H1 (cell line): ENCODE measurements around the gene DCPS. TPM values are rescaled to one million over a fixed set of nuclear protein-coding genes. Genes with fewer than 3 reads are reported as not detected.
A peak's percentile ranks its signal among the peaks of the same experiment; 100 is the strongest.

Experiments used
- CTCF ChIA-PET: fragments of 300-600 bp; sonication (Branson Sonifier 250); formaldehyde crosslinking; loops from one replicate; lab custom pipeline; 2021; ENCODE audit not compliant: partially characterized antibody; lab: Charles Lee
- POLR2A ChIA-PET: fragments of 300-600 bp; sonication (Branson Sonifier 250); formaldehyde crosslinking; loops from one replicate; lab custom pipeline; 2021; ENCODE audit warnings: inconsistent platforms; ENCODE audit not compliant: partially characterized antibody; lab: Charles Lee
- DNase-seq, 2 experiments: peaks; one replicate each; pipeline versions ENCODE4 v3.0.0 to v3.0.0-alpha.2; 2010 to 2022; ENCODE audit warnings: low spot score in 2 of 2, low read depth in 1 of 2, mixed read lengths in 1 of 2
- FAIRE-seq: peaks from 2 replicates; lab custom pipeline; 2011; peaks lifted over from hg19 to GRCh38; lab: Jason Lieb, UNC
- H2AFZ ChIP-seq: 2 replicates; pipeline ENCODE4 v1.8.1; 2012; ENCODE audit warnings: low read length, inconsistent platforms
- H2AK5ac ChIP-seq: 2 replicates; pipeline ENCODE4 v1.6.1; 2013; ENCODE audit warnings: low read depth, low read length
- H2BK120ac ChIP-seq: replicated peaks from 2 replicates; pipeline ENCODE3; 2013; ENCODE audit warnings: low read depth, low read length, inconsistent platforms
- H2BK12ac ChIP-seq: 2 replicates; pipeline ENCODE4 v1.6.1; 2013; ENCODE audit warnings: low read depth, low read length
- H2BK15ac ChIP-seq: 2 replicates; pipeline ENCODE4 v1.6.1; 2013; ENCODE audit warnings: low read length
- H2BK20ac ChIP-seq: 2 replicates; pipeline ENCODE4 v1.6.1; 2013; ENCODE audit warnings: low read length
- H2BK5ac ChIP-seq: 2 replicates; pipeline ENCODE4 v1.6.1; 2013; ENCODE audit warnings: low read depth, low read length
- H3K14ac ChIP-seq: 2 replicates; pipeline ENCODE4 v1.6.1; 2013; ENCODE audit warnings: inconsistent platforms; ENCODE audit not compliant: insufficient read length
- H3K18ac ChIP-seq: 2 replicates; pipeline ENCODE4 v1.6.1; 2013; ENCODE audit warnings: low read length; ENCODE audit errors: extremely low read depth
- H3K23ac ChIP-seq: 2 replicates; pipeline ENCODE4 v1.6.1; 2013; ENCODE audit warnings: inconsistent platforms; ENCODE audit not compliant: insufficient read length
- H3K23me2 ChIP-seq: 2 replicates; pipeline ENCODE4 v1.6.1; 2013; ENCODE audit warnings: low read depth, low read length
- H3K27ac ChIP-seq: 2 replicates; pipeline ENCODE4 v1.6.1; 2011; ENCODE audit warnings: low read depth, low read length, inconsistent platforms
- H3K27me3 ChIP-seq, 4 experiments: replicated peaks in 1 of 4; 1 replicate in 1 of 4; 2 replicates in 3 of 4; pipeline versions ENCODE4 v1.6.1 to v1.8.1; 2011 to 2013; ENCODE audit warnings: low read length in 3 of 4, mild to moderate bottlenecking in 3 of 4, inconsistent platforms in 2 of 4, mixed read lengths in 2 of 4, moderate library complexity in 1 of 4; ENCODE audit not compliant: control insufficient read depth in 3 of 4, insufficient read depth in 3 of 4; ENCODE audit errors: extremely low read depth in 1 of 4
- H3K36me3 ChIP-seq, 4 experiments: 2 replicates each; pipeline versions ENCODE4 v1.6.1 to v1.8.1; 2011 to 2013; ENCODE audit warnings: mild to moderate bottlenecking in 4 of 4, low read length in 3 of 4, moderate library complexity in 2 of 4, control low read depth in 1 of 4, inconsistent platforms in 1 of 4; ENCODE audit not compliant: insufficient read depth in 4 of 4, control insufficient read depth in 2 of 4
- H3K4ac ChIP-seq: replicated peaks from 2 replicates; pipeline ENCODE3; 2013; ENCODE audit warnings: low read length, low read depth, mixed read lengths, inconsistent platforms; ENCODE audit not compliant: insufficient read length
- H3K4me1 ChIP-seq, 4 experiments: replicated peaks in 1 of 4; 1 replicate in 1 of 4; 2 replicates in 3 of 4; pipeline versions ENCODE4 v1.6.1 to v1.8.1; 2011 to 2013; ENCODE audit warnings: low read length in 3 of 4, inconsistent platforms in 2 of 4, mixed read lengths in 1 of 4; ENCODE audit not compliant: insufficient read depth in 4 of 4, control insufficient read depth in 3 of 4
- H3K4me2 ChIP-seq, 2 experiments: 2 replicates each; pipeline versions ENCODE4 v1.6.1 to v1.8.1; 2011 to 2013; ENCODE audit warnings: low read depth in 2 of 2, low read length in 2 of 2, control low read depth in 1 of 2, inconsistent platforms in 1 of 2, mild to moderate bottlenecking in 1 of 2; ENCODE audit not compliant: insufficient read depth in 1 of 2
- H3K4me3 ChIP-seq, 4 experiments: fragments of 200-600, 300-600 bp in 1 of 4; sonication (generic), shearing (Covaris generic), sonication (Bioruptor Twin) in 1 of 4; 2 replicates each; pipeline versions ENCODE4 v1.5.1 to v1.8.1; 2011 to 2016; ENCODE audit warnings: low read length in 4 of 4, low read depth in 3 of 4, control low read depth in 2 of 4, inconsistent platforms in 2 of 4, mild to moderate bottlenecking in 2 of 4, mixed read lengths in 1 of 4, moderate library complexity in 1 of 4; ENCODE audit not compliant: insufficient read depth in 2 of 4; ENCODE audit errors: extremely low read depth in 1 of 4
- H3K56ac ChIP-seq: replicated peaks from 2 replicates; pipeline ENCODE3; 2013; ENCODE audit warnings: low read depth, mild to moderate bottlenecking, mixed read lengths, low read length, inconsistent platforms; ENCODE audit not compliant: insufficient read length
- H3K79me1 ChIP-seq: 2 replicates; pipeline ENCODE4 v1.6.1; 2013; ENCODE audit warnings: low read depth, low read length, control low read depth
- H3K79me2 ChIP-seq, 2 experiments: 2 replicates each; pipeline versions ENCODE4 v1.6.1 to v1.8.1; 2012 to 2013; ENCODE audit warnings: low read length in 2 of 2, mild to moderate bottlenecking in 2 of 2, inconsistent platforms in 1 of 2; ENCODE audit not compliant: insufficient read depth in 2 of 2, control insufficient read depth in 1 of 2
- H3K9ac ChIP-seq, 4 experiments: replicated peaks in 1 of 4; 1 replicate in 1 of 4; 2 replicates in 3 of 4; pipeline versions ENCODE4 v1.6.1 to v1.8.1; 2011 to 2013; ENCODE audit warnings: low read depth in 3 of 4, low read length in 3 of 4, control low read depth in 2 of 4, mild to moderate bottlenecking in 2 of 4, moderate library complexity in 2 of 4, inconsistent platforms in 1 of 4; ENCODE audit errors: extremely low read depth in 1 of 4
- H3K9me3 ChIP-seq, 2 experiments: 2 replicates each; pipeline versions ENCODE4 v1.6.1 to v1.8.1; 2012 to 2013; ENCODE audit warnings: mild to moderate bottlenecking in 2 of 2, moderate library complexity in 2 of 2, control low read depth in 1 of 2, inconsistent platforms in 1 of 2, low read depth in 1 of 2, low read length in 1 of 2, mixed read lengths in 1 of 2; ENCODE audit not compliant: insufficient read depth in 2 of 2
- H4K20me1 ChIP-seq, 2 experiments: replicated peaks in 1 of 2; 2 replicates each; pipeline versions ENCODE3 to v1.8.1; 2011 to 2013; ENCODE audit warnings: inconsistent platforms in 2 of 2, low read length in 2 of 2, mild to moderate bottlenecking in 1 of 2; ENCODE audit not compliant: insufficient read depth in 2 of 2, control insufficient read depth in 1 of 2
- H4K5ac ChIP-seq: 2 replicates; pipeline ENCODE4 v1.6.1; 2013; ENCODE audit warnings: low read length, low read depth, mixed read lengths, inconsistent platforms; ENCODE audit not compliant: insufficient read length
- H4K8ac ChIP-seq: 2 replicates; pipeline ENCODE4 v1.8.0; 2013; ENCODE audit warnings: mild to moderate bottlenecking, moderate library complexity, low read length, inconsistent platforms; ENCODE audit not compliant: insufficient read depth; ENCODE audit errors: extremely low read depth
- H4K91ac ChIP-seq: replicated peaks from 2 replicates; pipeline ENCODE3; 2013; ENCODE audit warnings: low read length, mixed read lengths, inconsistent platforms; ENCODE audit not compliant: insufficient read length
- BRCA1 ChIP-seq: IDR thresholded peaks from 2 replicates; pipeline ENCODE4 v1.6.1; 2012; ENCODE audit warnings: low read depth, low read length, improper control_type of control experiment
- EGR1 ChIP-seq: IDR thresholded peaks from 2 replicates; pipeline ENCODE4 v1.6.1; 2011; ENCODE audit warnings: low read depth, low read length, borderline replicate concordance
- EZH2 ChIP-seq: fragments of 200-600 bp; sonication (generic); IDR thresholded peaks from 2 replicates; pipeline ENCODE4 v1.7.1; 2012; ENCODE audit warnings: low read depth, mild to moderate bottlenecking, moderate library complexity, low read length, inconsistent platforms; ENCODE audit not compliant: severe bottlenecking
- FOSL1 ChIP-seq: IDR thresholded peaks from 2 replicates; pipeline ENCODE4 v1.6.1; 2011; ENCODE audit warnings: mild to moderate bottlenecking, low read depth, low read length, moderate library complexity; ENCODE audit not compliant: insufficient read depth
- JUND ChIP-seq: IDR thresholded peaks from 2 replicates; pipeline ENCODE4 v1.6.1; 2011; ENCODE audit warnings: mild to moderate bottlenecking, improper control_type of control experiment, low read length
- RAD21 ChIP-seq, 2 experiments: IDR thresholded peaks in 1 of 2; conservative IDR thresholded peaks in 1 of 2; 2 replicates each; pipeline ENCODE4 v1.6.1; 2011; ENCODE audit warnings: low read depth in 2 of 2, low read length in 2 of 2, improper control_type of control experiment in 1 of 2, inconsistent platforms in 1 of 2, mild to moderate bottlenecking in 1 of 2, moderate library complexity in 1 of 2
- SIX5 ChIP-seq: IDR thresholded peaks from 2 replicates; pipeline ENCODE4 v1.6.1; 2011; ENCODE audit warnings: mild to moderate bottlenecking, low read depth, low read length
- TCF12 ChIP-seq: IDR thresholded peaks from 2 replicates; pipeline ENCODE4 v1.6.1; 2011; ENCODE audit warnings: low read depth, mild to moderate bottlenecking, low read length
- TEAD4 ChIP-seq: IDR thresholded peaks from 2 replicates; pipeline ENCODE4 v1.6.1; 2012; ENCODE audit warnings: low read depth, low read length, inconsistent platforms, mixed read lengths
- WGBS, 2 experiments: shearing (Covaris generic) in 1 of 2; methylation state at CpG; one replicate each; pipeline versions ENCODE4 v1.1.6 to v1.1.7; 2013 to 2015; ENCODE audit warnings: low lambda C conversion rate in 2 of 2, mixed read lengths in 2 of 2, inconsistent platforms in 1 of 2, low coverage in 1 of 2, missing lambda C conversion rate in 1 of 2; ENCODE audit not compliant: insufficient replicate concordance in 2 of 2, insufficient coverage in 1 of 2, insufficient read length in 1 of 2; ENCODE audit errors: extremely low coverage in 1 of 2, missing lambda C conversion rate in 1 of 2; 5-methylcytosine and 5-hydroxymethylcytosine counted together
- polyA plus RNA-seq, 7 experiments: library from polyadenylated mRNA; depleted of rRNA in 3 of 7; stranded (reverse) in 5 of 7; unstranded in 2 of 7; fragments of >200 nt in 5 of 7; fragments of 200-250 nt in 2 of 7; gene quantifications; 1 replicate in 5 of 7; 2 replicates in 1 of 7; 4 replicates in 1 of 7; pipeline versions ENCODE4 v1.2.1 to v1.2.3, GENCODE V29; 2011 to 2013; ENCODE audit warnings: missing spikeins in 2 of 7, mixed read lengths in 2 of 7
- total RNA-seq: library from RNA; stranded (reverse); fragmentation: NEBNext Ultra II Directional; extraction: Animal tissue kit (Norgen Biotek cat#: 25700); gene quantifications from 2 replicates; pipeline ENCODE4 v1.2.1, GENCODE V29; 2021
- TF ChIP-seq, protein P1 (sequence below): IDR thresholded peaks from 2 replicates; pipeline ENCODE4 v1.6.1; 2012; ENCODE audit warnings: inconsistent platforms

DCPS gene
- total and polyA plus RNA-seq, 2 of the 8 experiments (the other 6 are each of a cell fraction or from before 2014, with no cell fraction given) = 24.6 to 55.2 TPM

DNA sequence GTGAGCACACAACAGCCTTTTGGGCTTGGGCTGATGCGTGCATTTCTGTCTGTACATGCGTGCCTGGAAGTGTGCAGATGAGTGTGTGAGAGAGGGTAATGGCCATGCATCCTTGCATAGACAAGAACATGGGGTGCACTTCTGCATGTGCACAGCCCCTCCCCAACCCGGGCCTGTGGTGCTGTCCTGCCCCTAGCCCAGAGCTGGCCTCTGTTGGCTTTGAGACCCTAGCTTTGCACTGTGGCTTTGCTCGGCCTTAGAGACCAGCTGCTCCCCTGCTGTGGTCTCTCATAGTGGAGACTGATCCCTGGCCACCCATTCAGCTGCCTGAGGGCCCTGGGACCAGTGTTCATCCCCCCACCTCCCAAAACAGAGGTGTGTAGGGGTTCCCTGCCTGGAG lies 77.0 kb downstream of the DCPS start:
- H3K27me3 ChIP-seq = no peaks in the 10 kb centered on the region
- no peak overlapping the region for H3K14ac ChIP-seq
- H4K91ac ChIP-seq = no peak overlapping the region
- no peaks in the 10 kb centered on the region for H3K36me3 ChIP-seq
- peak overlapping the region; percentile 25 for H3K4ac ChIP-seq
- H3K4me1 ChIP-seq = no peaks in the 10 kb centered on the region; a peak in 3 of 7 replicates
- H3K9ac ChIP-seq = no peak overlapping the region
- no peak for DNase-seq
- TF ChIP-seq EZH2 (no peak), TCF12 (no peak), BRCA1 (no peak), SIX5 (no peak), JUND (no peak), EGR1 (no peak), TEAD4 (no peak), RAD21 (IDR thresholded peaks at IDR 0.05 in 1 of 2, conservative IDR thresholded peaks at IDR 0.05 in 1 of 2; ENCODE audit: low read depth in 2 of 2, low read length in 2 of 2) (no peak), FOSL1 (no peak)
- TF ChIP-seq, protein P1, sequence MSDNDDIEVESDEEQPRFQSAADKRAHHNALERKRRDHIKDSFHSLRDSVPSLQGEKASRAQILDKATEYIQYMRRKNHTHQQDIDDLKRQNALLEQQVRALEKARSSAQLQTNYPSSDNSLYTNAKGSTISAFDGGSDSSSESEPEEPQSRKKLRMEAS = no peak
- TF ChIP-seq, all 59 proteins: peak for 0
- Histone ChIP-seq H3K56ac (no peak overlapping the region), H4K20me1 (peaks cover 0 to 3% of the 10 kb centered on the region in 2 experiments), H4K5ac (no peak overlapping the region), H2BK5ac (peak overlapping the region; percentile 52; the same call in 1 of the 2 replicates), H2BK15ac (no peak overlapping the region), H3K79me1 (0 out of 2 replicates have a peak, but pooled peaks cover 5% of the 10 kb centered on the region), H3K4me3 (no peak overlapping the region), H2AFZ (no peak overlapping the region), H2AK5ac (no peak overlapping the region), H3K27ac (no peak overlapping the region), H2BK120ac (no peak overlapping the region), H3K23me2 (no peaks in the 10 kb centered on the region), H3K18ac (no peak overlapping the region), H3K4me2 (no peak overlapping the region), H2BK12ac (peak overlapping the region; percentile 68; the same call in 1 of the 2 replicates), H3K79me2 (peaks cover 0 to 12% of the 10 kb centered on the region in 2 experiments; a peak in 2 of 4 replicates), H3K9me3 (no peaks in the 10 kb centered on the region), H4K8ac (no peak overlapping the region; the same call in 1 of the 2 replicates), H2BK20ac (0 out of 2 replicates have a peak overlapping the region, but pooled peaks have one; percentile 61), H3K23ac (no peak overlapping the region)
- ChIA-PET POLR2A (interaction anchor here (1.1 to 1.3 kb wide), 3 partner anchors 10 to 25 kb away, joined by 3 to 4 read pairs (median 3); partner anchors contain the start of gene ST3GAL4), CTCF (interaction anchor here (0.9 to 2.1 kb wide), 6 partner anchors 8 to 70 kb away, joined by 3 to 6 read pairs (median 3); no protein-coding TSS in a partner anchor)
- WGBS, 2 experiments = 94% methylated on average over 4 of the region's 4 CpGs; no CpG with 5 or more reads in 1 of the 2 experiments
- FAIRE-seq = no peak
